ENCODE measurements around the gene NAPA.

- TF ChIP-seq CTCF (IDR thresholded peaks at IDR 0.05) (no peak), POLR2A (IDR thresholded peaks at IDR 0.05) (no peak)
These were observed 70.5 kb downstream of the NAPA start for GRCh38 chr19:47444388-47444821.

Data from uterus (tissue), 2 donors.